ENCODE data around the gene UBTF. TPM values are rescaled to one million over a fixed set of nuclear protein-coding genes. Genes with fewer than 3 reads are reported as not detected.

The UBTF gene
- total RNA-seq, 1 donor from 2014 or later: 101 TPM

GRCh38 chr17:44205962-44206824 is 13.3 kb downstream of the UBTF start:
- H3K4me3 Mint-ChIP-seq: no peak overlapping the region

GRCh38 chr17:44204441-44204882 is 15.0 kb downstream of the UBTF start:
- Mint-ChIP-seq H3K27me3 (no peaks in the 10 kb centered on the region), H3K4me3 (no peak overlapping the region), H3K4me1 (ENCODE audit: unreplicated experiment) (peaks cover 12% of the 10 kb centered on the region), H3K27ac (no peak overlapping the region), H3K9me3 (no peaks in the 10 kb centered on the region), H3K36me3 (peaks cover 8% of the 10 kb centered on the region)
- TF ChIP-seq CTCF (conservative IDR thresholded peaks at IDR 0.05): no peak
- no peak for DNase-seq (ENCODE audit: extremely low spot score, unreplicated experiment)

More at GRCh38 chr17:44205962-44206824, 13.3 kb downstream of the UBTF start:
- peak overlapping the region; percentile 45 for H3K27ac Mint-ChIP-seq
- H3K9me3 Mint-ChIP-seq: no peaks in the 10 kb centered on the region
- peaks cover 8% of the 10 kb centered on the region for H3K36me3 Mint-ChIP-seq
- H3K4me1 Mint-ChIP-seq (ENCODE audit: unreplicated experiment): peaks cover 12% of the 10 kb centered on the region
- no peaks in the 10 kb centered on the region for H3K27me3 Mint-ChIP-seq
- peak; percentile 27 for TF ChIP-seq CTCF (conservative IDR thresholded peaks at IDR 0.05)
- DNase-seq (ENCODE audit: extremely low spot score, unreplicated experiment): no peak

GRCh38 chr17:44203731-44204440 is 15.6 kb downstream of the UBTF start:
- Mint-ChIP-seq H3K4me1 (ENCODE audit: unreplicated experiment) (peaks cover 12% of the 10 kb centered on the region), H3K36me3 (peaks cover 8% of the 10 kb centered on the region), H3K4me3 (peak overlapping the region; percentile 46), H3K27ac (peak overlapping the region; percentile 10), H3K27me3 (no peaks in the 10 kb centered on the region), H3K9me3 (no peaks in the 10 kb centered on the region)
- peak; percentile 80 for TF ChIP-seq CTCF (conservative IDR thresholded peaks at IDR 0.05)
- DNase-seq (ENCODE audit: extremely low spot score, unreplicated experiment): no peak

GRCh38 chr17:44202756-44203155 is 16.7 kb downstream of the UBTF start:
- Mint-ChIP-seq H3K9me3 (no peaks in the 10 kb centered on the region), H3K36me3 (peaks cover 2% of the 10 kb centered on the region), H3K4me1 (ENCODE audit: unreplicated experiment) (peaks cover 19% of the 10 kb centered on the region), H3K27me3 (no peaks in the 10 kb centered on the region), H3K4me3 (peak overlapping the region; percentile 35), H3K27ac (peak overlapping the region; percentile 14)
- TF ChIP-seq CTCF (conservative IDR thresholded peaks at IDR 0.05): no peak
- no peak for DNase-seq (ENCODE audit: extremely low spot score, unreplicated experiment)

GRCh38 chr17:44200478-44201155 is 18.9 kb downstream of the UBTF start:
- H3K4me3 Mint-ChIP-seq: peak overlapping the region; percentile 94
- no peaks in the 10 kb centered on the region for H3K9me3 Mint-ChIP-seq
- peaks cover 5% of the 10 kb centered on the region for H3K36me3 Mint-ChIP-seq
- H3K4me1 Mint-ChIP-seq (ENCODE audit: unreplicated experiment): peaks cover 22% of the 10 kb centered on the region
- no peak for TF ChIP-seq CTCF (conservative IDR thresholded peaks at IDR 0.05)
- H3K27me3 Mint-ChIP-seq: no peaks in the 10 kb centered on the region
- peak overlapping the region; percentile 95 for H3K27ac Mint-ChIP-seq
- DNase-seq (ENCODE audit: extremely low spot score, unreplicated experiment): no peak

Measured in type B pancreatic cell (in vitro differentiated cells).